CD14-positive monocyte (primary cell): ENCODE data around the gene ATP2B1. TPM values are rescaled to one million over a fixed set of nuclear protein-coding genes. Genes with fewer than 3 reads are reported as not detected.

Experiments
- DNase-seq, 3 donors: peaks; one replicate each; pipeline ENCODE4 v3.0.0-alpha.2; 2011 to 2022
- H2AFZ ChIP-seq: 2 replicates; pipeline ENCODE4 v1.6.0; 2012; ENCODE audit warnings: mild to moderate bottlenecking, low read depth, low read length, inconsistent platforms; ENCODE audit not compliant: insufficient read depth, poor library complexity, severe bottlenecking
- H3K27ac ChIP-seq, 2 donors: 1 replicate in 1 of 2; 2 replicates in 1 of 2; pipeline ENCODE4 v1.5.1; 2012 to 2013; ENCODE audit warnings: low read length in 2 of 2, control low read depth in 1 of 2, inconsistent platforms in 1 of 2, low read depth in 1 of 2, mild to moderate bottlenecking in 1 of 2
- H3K27me3 ChIP-seq, 2 donors: one replicate each; pipeline versions ENCODE4 v1.6.0 to v1.6.1; 2011 to 2013; ENCODE audit warnings: low read length in 2 of 2; ENCODE audit not compliant: control insufficient read depth in 2 of 2, insufficient read depth in 2 of 2
- H3K36me3 ChIP-seq, 2 donors: replicated peaks in 1 of 2; 1 replicate in 1 of 2; 2 replicates in 1 of 2; pipeline versions ENCODE4 v1.5.1 to v1.6.1; 2012 to 2013; ENCODE audit warnings: low read length in 2 of 2, control low read depth in 1 of 2, inconsistent platforms in 1 of 2, mild to moderate bottlenecking in 1 of 2; ENCODE audit not compliant: insufficient read depth in 2 of 2, control insufficient read depth in 1 of 2
- H3K4me1 ChIP-seq, 2 donors: 1 replicate in 1 of 2; 2 replicates in 1 of 2; pipeline versions ENCODE4 v1.5.1 to v1.6.1; 2012 to 2013; ENCODE audit warnings: low read length in 2 of 2, control low read depth in 1 of 2, inconsistent platforms in 1 of 2, mild to moderate bottlenecking in 1 of 2, moderate library complexity in 1 of 2; ENCODE audit not compliant: insufficient read depth in 2 of 2, control insufficient read depth in 1 of 2
- H3K4me2 ChIP-seq: replicated peaks from 2 replicates; pipeline ENCODE3; 2012; ENCODE audit warnings: low read length, moderate library complexity, mild to moderate bottlenecking; ENCODE audit not compliant: poor library complexity, severe bottlenecking; ENCODE audit errors: extremely low read depth
- H3K4me3 ChIP-seq, 3 experiments: fragments of 200-600 bp in 1 of 3; sonication (generic) in 1 of 3; replicated peaks in 1 of 3; 1 replicate in 2 of 3; 2 replicates in 1 of 3; pipeline ENCODE4 v1.5.1; 2011 to 2013; ENCODE audit warnings: low read length in 3 of 3, mild to moderate bottlenecking in 3 of 3, control low read depth in 2 of 3, low read depth in 2 of 3, inconsistent platforms in 1 of 3, moderate library complexity in 1 of 3
- H3K79me2 ChIP-seq: 2 replicates; pipeline ENCODE4 v1.6.0; 2012; ENCODE audit warnings: mild to moderate bottlenecking, control low read depth, inconsistent platforms, low read length, moderate library complexity; ENCODE audit not compliant: insufficient read depth
- H3K9ac ChIP-seq: 2 replicates; pipeline ENCODE4 v1.6.0; 2017; ENCODE audit warnings: low read length, mild to moderate bottlenecking; ENCODE audit not compliant: insufficient read depth, poor library complexity, severe bottlenecking
- H3K9me3 ChIP-seq, 2 donors: replicated peaks in 1 of 2; 1 replicate in 1 of 2; 2 replicates in 1 of 2; pipeline versions ENCODE4 v1.5.1 to v1.6.1; 2012 to 2013; ENCODE audit warnings: low read length in 2 of 2, control low read depth in 1 of 2; ENCODE audit not compliant: control insufficient read depth in 1 of 2, insufficient read depth in 1 of 2
- H4K20me1 ChIP-seq: 2 replicates; pipeline ENCODE4 v1.6.0; 2012; ENCODE audit warnings: mild to moderate bottlenecking, low read length, control low read depth, moderate library complexity; ENCODE audit not compliant: insufficient read depth
- H3K27ac Mint-ChIP-seq, 7 donors: one replicate each; pipeline ENCODE4 v1.8.0; 2020; ENCODE audit warnings: mild to moderate bottlenecking in 7 of 7, mixed read lengths in 7 of 7, moderate library complexity in 6 of 7, inconsistent platforms in 2 of 7
- H3K27me3 Mint-ChIP-seq, 3 donors: one replicate each; pipeline ENCODE4 v1.8.0; 2021 to 2022; ENCODE audit warnings: low read depth in 3 of 3, mild to moderate bottlenecking in 3 of 3, mixed read lengths in 3 of 3, moderate library complexity in 3 of 3, inconsistent platforms in 1 of 3
- H3K36me3 Mint-ChIP-seq, 2 donors: one replicate each; pipeline ENCODE4 v1.8.0; 2020; ENCODE audit warnings: mixed read lengths in 2 of 2, inconsistent platforms in 1 of 2, mild to moderate bottlenecking in 1 of 2
- H3K4me1 Mint-ChIP-seq: one replicate; pipeline ENCODE4 v1.8.0; 2020; ENCODE audit warnings: mild to moderate bottlenecking, mixed read lengths
- H3K4me3 Mint-ChIP-seq, 2 donors: one replicate each; pipeline ENCODE4 v1.8.0; 2020; ENCODE audit warnings: mild to moderate bottlenecking in 2 of 2, mixed read lengths in 2 of 2, moderate library complexity in 1 of 2
- H3K9me3 Mint-ChIP-seq, 7 donors: one replicate each; pipeline ENCODE4 v1.8.0; 2020 to 2022; ENCODE audit warnings: mixed read lengths in 7 of 7, mild to moderate bottlenecking in 6 of 7, moderate library complexity in 6 of 7, inconsistent platforms in 2 of 7
- WGBS: methylation state at CpG from one replicate; pipeline ENCODE4 v1.1.5; 2013; ENCODE audit warnings: missing lambda C conversion rate; ENCODE audit not compliant: insufficient coverage; 5-methylcytosine and 5-hydroxymethylcytosine counted together
- intact Hi-C, 2 donors: fragments of 100-400 bp; cut with micrococcal nuclease; formaldehyde crosslinking; loops; one replicate each; pipeline versions ENCODE4 v1.15.0 to v1.15.1; 2023
- polyA plus RNA-seq, 3 donors: library from polyadenylated mRNA; depleted of rRNA in 1 of 3; unstranded in 2 of 3; stranded (reverse) in 1 of 3; fragments of 300-500 nt in 2 of 3; fragments of >200 nt in 1 of 3; fragmentation: Illumina TruSeq in 2 of 3; gene quantifications; 1 replicate in 2 of 3; 2 replicates in 1 of 3; pipeline ENCODE4 v1.2.3, GENCODE V29; 2012 to 2021
- TF ChIP-seq, protein P1 (sequence below): fragments of 200-600 bp; IDR thresholded peaks from one replicate; pipeline ENCODE4 v1.8.0; 2022; ENCODE audit warnings: antibody characterized with exemption, mild to moderate bottlenecking

Gene ATP2B1
- polyA plus RNA-seq, 3 donors = 35.9 to 59.3 (median 53.9) TPM

DNA sequence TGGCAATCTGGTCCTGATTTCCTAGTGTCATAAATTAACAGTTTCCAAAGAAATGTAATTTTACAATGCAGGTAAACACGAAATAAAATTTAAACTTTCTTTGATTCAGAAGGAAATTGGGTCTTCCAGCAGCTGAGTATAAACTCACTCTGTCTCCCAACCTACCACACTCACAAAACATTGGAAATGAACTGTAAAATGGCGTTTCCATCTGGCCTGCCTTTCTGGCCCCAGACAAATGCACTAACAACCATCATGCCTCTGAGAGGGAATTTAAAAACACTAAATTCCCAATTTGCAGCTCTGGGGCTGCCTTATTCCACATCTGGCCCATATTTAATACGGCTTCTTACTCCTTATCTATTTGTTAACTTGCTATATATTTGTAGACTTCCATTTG is 19.3 kb downstream of the ATP2B1 start:
- no peak overlapping the region for H2AFZ ChIP-seq
- intact Hi-C loops = no loop called here
- no peak for DNase-seq
- WGBS = 100% methylated on average over 2 of the region's 3 CpGs
- peaks cover 0 to under 1% (median 0%) of the 10 kb centered on the region in 3 donors for H3K27me3 Mint-ChIP-seq
- no peaks in the 10 kb centered on the region for H3K4me1 ChIP-seq
- H3K4me3 Mint-ChIP-seq = no peak overlapping the region
- H3K9me3 Mint-ChIP-seq = no peaks in the 10 kb centered on the region
- H3K4me1 Mint-ChIP-seq = peaks cover 6% of the 10 kb centered on the region
- no peaks in the 10 kb centered on the region for H3K27me3 ChIP-seq
- H3K4me3 ChIP-seq = no peak overlapping the region
- H3K36me3 Mint-ChIP-seq = peaks cover 13 to 19% of the 10 kb centered on the region in 2 donors
- no peak overlapping the region for H3K4me2 ChIP-seq
- H3K9ac ChIP-seq = no peak overlapping the region
- peaks cover 100% of the 10 kb centered on the region for H4K20me1 ChIP-seq
- H3K36me3 ChIP-seq = no peaks in the 10 kb centered on the region
- no peak overlapping the region for H3K27ac Mint-ChIP-seq
- no peak overlapping the region for H3K27ac ChIP-seq
- no peaks in the 10 kb centered on the region for H3K9me3 ChIP-seq
- TF ChIP-seq, protein P1, sequence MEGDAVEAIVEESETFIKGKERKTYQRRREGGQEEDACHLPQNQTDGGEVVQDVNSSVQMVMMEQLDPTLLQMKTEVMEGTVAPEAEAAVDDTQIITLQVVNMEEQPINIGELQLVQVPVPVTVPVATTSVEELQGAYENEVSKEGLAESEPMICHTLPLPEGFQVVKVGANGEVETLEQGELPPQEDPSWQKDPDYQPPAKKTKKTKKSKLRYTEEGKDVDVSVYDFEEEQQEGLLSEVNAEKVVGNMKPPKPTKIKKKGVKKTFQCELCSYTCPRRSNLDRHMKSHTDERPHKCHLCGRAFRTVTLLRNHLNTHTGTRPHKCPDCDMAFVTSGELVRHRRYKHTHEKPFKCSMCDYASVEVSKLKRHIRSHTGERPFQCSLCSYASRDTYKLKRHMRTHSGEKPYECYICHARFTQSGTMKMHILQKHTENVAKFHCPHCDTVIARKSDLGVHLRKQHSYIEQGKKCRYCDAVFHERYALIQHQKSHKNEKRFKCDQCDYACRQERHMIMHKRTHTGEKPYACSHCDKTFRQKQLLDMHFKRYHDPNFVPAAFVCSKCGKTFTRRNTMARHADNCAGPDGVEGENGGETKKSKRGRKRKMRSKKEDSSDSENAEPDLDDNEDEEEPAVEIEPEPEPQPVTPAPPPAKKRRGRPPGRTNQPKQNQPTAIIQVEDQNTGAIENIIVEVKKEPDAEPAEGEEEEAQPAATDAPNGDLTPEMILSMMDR = no peak
- H3K79me2 ChIP-seq = peaks cover 99% of the 10 kb centered on the region

DNA sequence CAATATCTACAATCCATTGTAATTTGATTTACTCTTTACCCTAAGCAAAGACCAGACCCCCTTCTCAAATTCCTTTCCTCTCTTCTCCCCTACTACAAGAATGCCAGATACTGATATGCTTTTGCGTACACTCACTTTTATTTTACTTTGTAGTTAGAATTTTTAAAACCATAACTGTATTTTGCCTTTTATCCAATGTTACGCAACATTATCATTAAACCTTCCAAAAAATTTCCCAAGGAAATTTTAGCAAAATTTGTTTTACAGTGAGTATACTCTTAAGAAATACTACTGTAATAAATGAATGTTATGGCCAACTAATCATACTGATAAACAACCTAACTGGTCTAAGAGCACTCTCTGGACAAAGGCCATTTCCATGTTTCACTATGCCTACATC is 22.3 kb downstream of the ATP2B1 start:
- Histone ChIP-seq H3K4me2 (no peak overlapping the region), H3K36me3 (no peaks in the 10 kb centered on the region), H3K4me1 (no peaks in the 10 kb centered on the region), H2AFZ (no peak overlapping the region), H3K27me3 (no peaks in the 10 kb centered on the region), H3K79me2 (peaks cover 97% of the 10 kb centered on the region), H4K20me1 (peaks cover 100% of the 10 kb centered on the region), H3K9ac (no peak overlapping the region), H3K27ac (no peak overlapping the region), H3K4me3 (no peak overlapping the region), H3K9me3 (peaks cover 0 to 11% of the 10 kb centered on the region in 2 donors)
- Mint-ChIP-seq H3K27me3 (peaks cover 0 to 2% (median 0%) of the 10 kb centered on the region in 3 donors), H3K4me1 (peaks cover 3% of the 10 kb centered on the region), H3K36me3 (peaks cover 19 to 20% of the 10 kb centered on the region in 2 donors), H3K9me3 (peaks cover 7 to 17% (median 11%) of the 10 kb centered on the region in 7 donors), H3K4me3 (no peak overlapping the region), H3K27ac (no peak overlapping the region)
- TF ChIP-seq, protein P1 = no peak
- WGBS = no CpG with 5 or more reads among the region's 2 CpGs
- intact Hi-C loops = no loop called here
- no peak for DNase-seq
